GM19455 (cell line): ENCODE measurements around the gene CATSPERE.
"Not testable (repeated sequence)": the region's sequence is repeated elsewhere in the genome, so short reads cannot be mapped to it uniquely, and the experiment has no call there.

Experiments
- ATAC-seq: cut with Tn5 transposase; IDR thresholded peaks from one replicate; pipeline ENCODE4 v1.9.1; 2021; ENCODE audit not compliant: unreplicated experiment

CATSPERE gene

DNA sequence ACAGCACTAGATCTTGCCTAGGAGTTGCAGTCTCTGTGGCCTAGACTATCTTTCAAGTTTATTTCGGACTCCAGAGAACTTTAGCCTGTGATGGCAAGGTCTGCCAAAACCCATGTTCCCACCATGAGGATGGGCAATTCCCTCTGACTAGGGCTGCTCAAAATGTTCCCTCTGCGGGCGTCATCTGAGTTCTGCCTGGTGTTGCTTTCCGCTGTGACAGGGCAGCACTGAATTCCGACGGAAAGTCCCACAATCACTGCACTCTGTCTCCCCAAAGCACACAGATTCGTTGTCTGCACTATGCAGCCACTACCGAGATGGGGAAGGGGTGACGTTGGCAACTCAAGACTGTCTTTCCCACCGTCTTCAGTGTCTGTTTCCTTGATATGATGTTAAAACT is 75.2 kb downstream of the CATSPERE start:
- ATAC-seq: no peak

- no peak for ATAC-seq
Measured at GRCh38 chr1:244545511-244545910, 84.4 kb downstream of the CATSPERE start.

DNA sequence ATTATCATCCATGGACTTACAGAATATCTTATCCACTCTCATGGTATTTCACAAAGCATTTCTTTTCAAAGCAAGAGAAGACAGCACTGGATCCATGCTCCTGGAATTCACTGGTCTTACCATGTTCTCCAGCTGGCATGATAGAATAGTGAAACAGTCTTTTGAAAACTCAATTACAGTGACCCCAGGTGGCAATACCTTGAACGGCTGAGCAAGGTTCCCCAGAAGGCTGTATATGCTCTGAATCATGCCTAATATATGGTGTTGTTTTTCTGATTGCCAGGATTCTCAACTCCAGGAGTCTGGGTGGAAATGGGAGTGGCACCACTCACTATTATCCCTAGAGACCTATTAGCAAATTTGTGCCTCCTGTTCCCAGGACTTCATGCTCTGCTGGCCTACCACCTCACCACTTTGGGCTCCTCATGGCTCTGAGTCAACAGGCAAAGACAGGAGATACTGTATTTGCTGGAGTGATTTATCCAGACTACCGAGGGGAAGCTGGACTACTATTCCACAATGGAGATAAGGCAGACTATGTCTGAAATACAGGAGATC is 87.6 kb downstream of the CATSPERE start:
- ATAC-seq: no peak

DNA sequence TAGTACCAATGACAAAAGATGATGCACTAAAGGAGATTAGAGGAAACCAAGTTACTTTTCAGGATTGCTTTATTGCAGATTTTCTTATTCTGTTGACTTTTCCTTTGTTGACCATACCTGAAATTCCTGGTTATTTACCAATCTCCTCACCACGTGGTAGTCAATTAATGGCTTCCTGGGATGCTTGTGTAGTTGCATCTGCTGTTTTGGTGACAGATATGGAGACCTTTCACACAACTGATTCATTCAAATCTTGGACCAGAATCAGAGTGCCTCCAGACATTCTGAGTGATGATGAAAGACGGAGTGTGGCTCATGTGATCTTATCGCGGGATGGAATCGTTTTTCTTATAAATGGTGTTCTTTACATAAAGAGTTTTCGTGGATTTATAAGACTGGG is 91.3 kb downstream of the CATSPERE start:
- no peak for ATAC-seq

DNA sequence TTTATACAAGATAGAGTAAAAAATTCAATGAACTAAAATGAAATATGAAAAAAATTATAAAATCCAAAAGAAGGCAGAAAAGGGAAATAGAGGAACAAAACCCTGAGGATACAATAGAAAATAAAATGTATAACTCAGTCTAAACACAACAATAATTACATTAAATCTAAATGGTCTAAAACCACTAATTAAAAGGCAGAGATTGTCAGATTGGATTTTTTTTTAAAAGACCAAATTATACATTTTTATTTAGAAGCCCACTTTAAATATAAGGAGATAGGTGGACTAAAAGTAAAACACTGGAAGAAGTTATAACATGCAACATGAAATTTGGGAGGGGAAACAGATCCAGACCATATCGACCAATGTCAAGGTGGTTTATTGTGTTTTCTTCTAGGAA is 95.2 kb downstream of the CATSPERE start:
- ATAC-seq: no peak

GRCh38 chr1:244557565-244557964 is 96.5 kb downstream of the CATSPERE start:
- no peak for ATAC-seq

GRCh38 chr1:244559561-244559960 is 98.5 kb downstream of the CATSPERE start:
- ATAC-seq: no peak

- ATAC-seq: not testable (repeated sequence)
Measured at GRCh38 chr1:244562877-244563276, 101.8 kb downstream of the CATSPERE start.

DNA sequence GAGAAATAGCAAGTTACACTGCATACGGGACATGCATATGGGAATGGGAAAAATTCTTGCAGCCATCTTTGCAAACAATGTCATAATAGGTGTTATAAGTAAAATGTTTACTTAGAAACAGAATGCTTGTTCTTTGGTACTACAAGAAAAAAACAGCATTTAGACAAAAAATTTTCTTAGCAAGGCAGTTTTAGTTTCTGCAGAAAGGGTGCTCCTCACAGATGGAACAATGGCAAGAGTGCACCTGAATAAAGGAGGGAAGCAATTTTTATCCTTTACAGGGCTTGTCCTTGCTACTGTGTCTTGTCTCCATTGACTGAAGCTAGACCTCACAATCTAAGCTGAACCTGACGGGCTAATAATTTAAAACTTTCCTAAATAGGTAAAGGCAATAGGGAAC is 112.7 kb downstream of the CATSPERE start:
- no peak for ATAC-seq

- ATAC-seq: no peak
Measured at GRCh38 chr1:244576259-244576892, 115.3 kb downstream of the CATSPERE start.

- not testable (repeated sequence) for ATAC-seq
Measured at GRCh38 chr1:244578205-244578604, 117.1 kb downstream of the CATSPERE start.

DNA sequence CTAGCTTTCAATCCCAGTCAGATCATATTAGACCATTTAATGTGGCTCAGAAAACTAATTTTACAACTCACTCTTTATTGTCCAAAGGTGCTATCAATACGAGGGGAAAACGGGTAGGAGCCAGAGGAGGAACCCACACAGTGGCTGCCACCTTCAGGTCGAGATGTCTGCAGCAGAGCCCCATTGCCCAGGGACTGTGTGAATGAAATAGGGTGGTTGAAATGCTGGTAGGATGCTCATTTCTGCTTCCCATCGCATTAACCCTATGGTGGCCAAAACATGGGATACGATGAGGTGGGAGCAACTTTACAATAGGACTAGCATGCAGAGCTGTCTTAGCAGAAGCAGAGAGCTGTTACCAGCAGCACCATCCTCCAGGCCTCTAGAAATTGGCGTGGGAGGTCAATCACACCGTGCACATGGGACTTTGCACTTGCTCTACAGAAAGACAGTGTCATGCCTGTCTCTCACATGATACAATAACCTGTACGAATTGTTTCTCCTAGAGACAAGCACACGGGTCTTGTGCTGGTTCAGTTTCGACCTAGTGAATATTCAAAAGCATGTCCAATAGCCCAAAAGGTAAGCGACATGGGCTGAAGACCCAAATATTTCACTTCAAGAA is 122.4 kb downstream of the CATSPERE start:
- ATAC-seq: no peak

GRCh38 chr1:244585867-244586266 is 124.8 kb downstream of the CATSPERE start:
- no peak for ATAC-seq

DNA sequence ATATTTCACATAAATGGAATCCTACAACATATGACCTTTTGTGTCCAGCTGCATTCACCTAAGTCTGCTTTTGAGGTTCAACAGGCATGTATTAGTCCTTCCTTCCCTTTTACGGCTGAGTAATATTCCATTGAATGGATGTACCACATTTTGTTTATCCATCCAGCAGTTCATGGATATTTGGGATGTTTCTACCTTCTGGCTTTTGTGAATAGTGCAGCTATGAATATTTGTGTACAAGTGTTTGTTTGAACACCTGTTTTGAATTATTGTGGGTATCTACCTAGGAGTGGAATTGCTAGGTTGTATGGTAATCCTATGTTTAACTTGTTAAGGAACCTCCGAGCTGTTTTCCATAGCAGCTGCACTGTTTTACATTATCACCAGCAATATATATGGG is 129.6 kb downstream of the CATSPERE start:
- ATAC-seq: no peak

GRCh38 chr1:244598611-244599010 is 137.5 kb downstream of the CATSPERE start:
- ATAC-seq: no peak

GRCh38 chr1:244599937-244600350 is 138.9 kb downstream of the CATSPERE start:
- ATAC-seq: peak; percentile 89

- no peak for ATAC-seq
Measured at GRCh38 chr1:244601336-244601735, 140.3 kb downstream of the CATSPERE start.

DNA sequence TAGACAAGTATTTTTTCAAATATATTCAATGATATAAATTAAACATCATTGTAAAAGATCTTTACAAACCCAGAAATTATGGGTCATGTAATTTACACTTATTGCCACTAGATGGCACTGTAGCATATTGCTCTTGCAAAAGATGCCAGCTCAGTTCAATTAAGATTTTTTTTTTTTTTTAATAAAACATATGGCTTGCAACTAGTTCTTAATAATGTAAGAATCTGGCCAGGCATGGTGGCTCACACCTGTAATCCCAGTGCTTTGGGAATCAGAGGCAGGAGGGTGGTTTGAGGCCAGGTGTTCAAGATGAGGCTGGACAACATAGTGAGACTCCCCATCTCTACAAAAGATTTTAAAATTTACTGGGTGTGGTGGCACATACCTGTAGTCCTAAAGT is 142.4 kb downstream of the CATSPERE start:
- ATAC-seq: no peak

- no peak for ATAC-seq
Measured at GRCh38 chr1:244605835-244606370, 144.8 kb downstream of the CATSPERE start.

- ATAC-seq: no peak
Measured at GRCh38 chr1:244614113-244614836, 153.2 kb downstream of the CATSPERE start.

DNA sequence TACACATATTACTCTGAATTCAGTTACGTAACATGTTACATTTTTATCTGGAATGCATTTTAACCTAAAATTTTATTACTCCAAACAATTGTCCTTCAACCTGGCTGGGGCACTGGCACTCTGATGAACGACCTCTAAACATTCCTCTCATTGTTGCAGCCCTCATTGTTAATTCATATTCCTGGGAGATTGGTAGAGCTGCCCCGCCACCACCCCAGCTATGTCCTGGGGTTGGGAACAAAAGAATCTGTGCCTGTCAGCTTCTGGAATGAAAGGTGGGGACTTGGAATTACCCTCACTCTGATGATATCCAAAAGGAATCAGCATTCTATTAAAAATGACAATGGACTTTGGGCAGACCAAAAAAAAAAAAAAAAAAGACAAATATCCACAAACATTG is 153.8 kb downstream of the CATSPERE start:
- no peak for ATAC-seq

DNA sequence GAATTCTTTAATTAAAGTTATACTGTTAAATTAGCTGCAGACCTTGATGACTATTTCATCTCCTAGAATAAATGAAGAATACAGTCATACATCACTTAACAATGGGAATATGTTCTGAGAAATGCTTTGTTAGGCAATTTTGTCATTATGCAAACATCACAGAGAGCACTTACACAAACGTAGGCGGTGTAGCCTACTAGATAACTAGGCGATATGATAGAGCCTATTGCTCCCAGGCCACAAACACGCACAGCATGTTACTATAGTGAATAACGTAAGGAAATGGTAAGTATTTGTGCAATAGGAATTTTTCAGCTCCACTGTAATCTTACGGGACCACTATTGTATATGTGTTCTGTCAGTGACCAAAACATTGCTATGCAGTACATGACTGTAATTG is 154.2 kb downstream of the CATSPERE start:
- ATAC-seq: no peak
